Heart left ventricle (tissue), 13 donors: ENCODE data around the gene FBXL14.

Experiments used
- POLR2A ChIP-seq, 2 donors: fragments of 450-650 bp; IDR thresholded peaks; one replicate each; pipeline ENCODE4 v1.6.1; 2017; ENCODE audit warnings: antibody characterized with exemption in 2 of 2, mild to moderate bottlenecking in 2 of 2, moderate library complexity in 2 of 2
- TF ChIP-seq, protein P1 (sequence below), 12 donors: fragments of 200-600 bp; sonication (generic) in 4 of 12; IDR thresholded peaks; one replicate each; pipeline versions ENCODE4 v1.5.0 to v1.8.0; 2018 to 2022; ENCODE audit warnings: antibody characterized with exemption in 12 of 12, mild to moderate bottlenecking in 5 of 12
- donor health status: ischemic (EF 13 %, LVEDD 7.1; RV severe dilation, severe dysfunction).
- donor health status: DM: no; HTN: yes; CAD: no.
- donor health status: DM: no; HTN: no; CAD: no.
- donor health status: ischemic (EF 25% LVEDD 6.9; RV normal size, moderate dysfunction).
- donor health status: ischemic (EF 25% LVEDD 5.7; RV mildly dilated, moderate dysfunction).
- donor health status: ischemic (EF 35%, LVEDD 5.7; RV mildly dilated, moderate dysfunction).
- donor health status: nonischemic (EF 11% LVEDD 7.7; RV severe dilation, severe dysfunction).
- donor health status: DM: yes; HTN: yes; CAD: no.
- donor health status: PGD.
- donor health status: ischemic (EF 29% LVEDD 5.4; RV normal size, mild dysfunction).
- donor health status: nonischemic (EF 23%, LVEDD 6.1; RV moderate dilation, normal function).

DNA sequence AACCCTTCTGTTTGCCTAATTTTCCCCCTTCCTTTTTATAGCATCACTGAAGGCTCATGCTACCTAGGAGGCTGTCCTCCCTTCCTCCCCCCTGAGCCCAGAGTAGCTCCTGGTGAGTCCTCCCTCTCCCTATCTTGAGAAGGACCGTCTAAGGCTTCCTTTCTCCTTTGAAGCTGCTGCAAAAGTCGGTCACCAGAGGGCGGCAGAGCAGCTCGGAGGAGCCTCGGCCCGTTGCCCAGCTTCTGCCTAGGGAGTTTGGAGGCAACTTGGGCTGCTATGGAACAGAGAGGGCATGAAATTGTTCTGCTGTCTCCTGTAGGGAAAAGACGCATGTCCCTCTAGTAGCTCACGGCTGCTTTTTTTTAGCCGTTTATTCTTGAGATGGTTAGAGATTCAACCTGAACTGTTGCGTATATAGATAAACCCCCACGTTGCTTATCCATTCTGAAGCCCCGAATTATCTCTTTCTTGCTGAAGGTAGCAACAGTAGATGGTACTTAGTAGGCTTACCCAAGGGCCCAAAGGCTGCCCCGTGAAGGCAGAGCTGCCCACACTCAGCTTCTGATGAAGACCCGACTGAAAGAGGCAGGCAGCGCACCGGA is 40.3 kb upstream of the FBXL14 start:
- TF ChIP-seq, protein P1, sequence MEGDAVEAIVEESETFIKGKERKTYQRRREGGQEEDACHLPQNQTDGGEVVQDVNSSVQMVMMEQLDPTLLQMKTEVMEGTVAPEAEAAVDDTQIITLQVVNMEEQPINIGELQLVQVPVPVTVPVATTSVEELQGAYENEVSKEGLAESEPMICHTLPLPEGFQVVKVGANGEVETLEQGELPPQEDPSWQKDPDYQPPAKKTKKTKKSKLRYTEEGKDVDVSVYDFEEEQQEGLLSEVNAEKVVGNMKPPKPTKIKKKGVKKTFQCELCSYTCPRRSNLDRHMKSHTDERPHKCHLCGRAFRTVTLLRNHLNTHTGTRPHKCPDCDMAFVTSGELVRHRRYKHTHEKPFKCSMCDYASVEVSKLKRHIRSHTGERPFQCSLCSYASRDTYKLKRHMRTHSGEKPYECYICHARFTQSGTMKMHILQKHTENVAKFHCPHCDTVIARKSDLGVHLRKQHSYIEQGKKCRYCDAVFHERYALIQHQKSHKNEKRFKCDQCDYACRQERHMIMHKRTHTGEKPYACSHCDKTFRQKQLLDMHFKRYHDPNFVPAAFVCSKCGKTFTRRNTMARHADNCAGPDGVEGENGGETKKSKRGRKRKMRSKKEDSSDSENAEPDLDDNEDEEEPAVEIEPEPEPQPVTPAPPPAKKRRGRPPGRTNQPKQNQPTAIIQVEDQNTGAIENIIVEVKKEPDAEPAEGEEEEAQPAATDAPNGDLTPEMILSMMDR (IDR thresholded peaks at IDR 0.05) = peak; percentile 68 to 91 (median 78)
- no peak for TF ChIP-seq POLR2A (IDR thresholded peaks at IDR 0.05)
